Stimulated activated naive CD8-positive, alpha-beta T cell treated with anti-CD3 and anti-CD28 coated beads, Interleukin-15, amount 100 ng/mL, for 72 hours (primary cell): ENCODE results near the gene CLK2.

Experiments
- ATAC-seq: fragments of 150-1000 bp; cut with Tn5 transposase; 2 replicates; pipeline ENCODE4 v1.10.0; 2021; ENCODE audit warnings: mild to moderate bottlenecking, moderate library complexity
- DNase-seq, 2 donors: peaks; one replicate each; pipeline ENCODE4 v3.0.0; 2021 to 2022
- H3K27ac Mint-ChIP-seq, 2 donors: one replicate each; pipeline ENCODE4 v1.8.0; 2022; ENCODE audit warnings: mild to moderate bottlenecking in 2 of 2, mixed read lengths in 2 of 2, moderate library complexity in 2 of 2
- H3K27me3 Mint-ChIP-seq: one replicate; pipeline ENCODE4 v1.8.0; 2022; ENCODE audit warnings: mixed read lengths
- H3K4me1 Mint-ChIP-seq: one replicate; pipeline ENCODE4 v1.8.0; 2022; ENCODE audit warnings: mild to moderate bottlenecking, mixed read lengths
- H3K4me3 Mint-ChIP-seq, 2 donors: one replicate each; pipeline ENCODE4 v1.8.0; 2022; ENCODE audit warnings: mild to moderate bottlenecking in 2 of 2, mixed read lengths in 2 of 2, moderate library complexity in 1 of 2
- H3K9me3 Mint-ChIP-seq, 2 donors: one replicate each; pipeline ENCODE4 v1.8.0; 2022; ENCODE audit warnings: mixed read lengths in 2 of 2

The CLK2 gene

DNA sequence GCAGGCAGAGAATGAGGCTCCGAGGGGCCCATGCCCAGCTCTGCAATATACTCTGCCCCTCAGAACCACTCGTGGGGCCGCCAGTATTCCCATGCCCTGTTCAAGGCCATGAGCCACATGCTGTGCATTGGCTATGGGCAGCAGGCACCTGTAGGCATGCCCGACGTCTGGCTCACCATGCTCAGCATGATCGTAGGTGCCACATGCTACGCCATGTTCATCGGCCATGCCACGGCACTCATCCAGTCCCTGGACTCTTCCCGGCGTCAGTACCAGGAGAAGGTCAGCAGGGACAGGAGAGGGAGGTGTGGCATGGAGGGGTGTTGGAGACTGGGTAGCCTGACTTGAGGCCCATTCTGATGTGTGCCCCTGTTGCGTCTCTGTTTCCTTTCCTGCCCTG is 11.2 kb upstream of the CLK2 start:
- H3K4me1 Mint-ChIP-seq: no peaks in the 10 kb centered on the region
- ATAC-seq: no peak
- H3K27me3 Mint-ChIP-seq: no peaks in the 10 kb centered on the region
- no peak overlapping the region for H3K27ac Mint-ChIP-seq
- DNase-seq: no peak
- no peak overlapping the region for H3K4me3 Mint-ChIP-seq
- H3K9me3 Mint-ChIP-seq: no peaks in the 10 kb centered on the region

DNA sequence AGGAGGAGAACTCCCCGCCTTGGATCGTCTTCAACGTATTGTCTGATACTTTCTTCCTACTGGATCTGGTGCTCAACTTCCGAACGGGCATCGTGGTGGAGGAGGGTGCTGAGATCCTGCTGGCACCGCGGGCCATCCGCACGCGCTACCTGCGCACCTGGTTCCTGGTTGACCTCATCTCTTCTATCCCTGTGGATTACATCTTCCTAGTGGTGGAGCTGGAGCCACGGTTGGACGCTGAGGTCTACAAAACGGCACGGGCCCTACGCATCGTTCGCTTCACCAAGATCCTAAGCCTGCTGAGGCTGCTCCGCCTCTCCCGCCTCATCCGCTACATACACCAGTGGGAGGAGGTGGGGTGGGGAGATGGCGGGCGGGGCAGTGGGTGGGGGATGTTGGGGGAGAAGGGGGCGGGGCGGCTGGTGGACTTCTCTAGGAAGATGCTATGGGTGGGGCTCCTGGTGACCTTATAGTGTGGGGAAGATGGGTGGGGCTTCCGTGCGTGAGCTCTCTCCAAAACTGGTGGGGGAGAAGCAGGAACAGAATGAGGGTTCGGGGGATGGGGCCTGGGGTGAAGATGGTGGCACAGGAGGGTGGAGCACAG is 9.3 kb upstream of the CLK2 start:
- no peaks in the 10 kb centered on the region for H3K27me3 Mint-ChIP-seq
- no peak for ATAC-seq
- DNase-seq: no peak
- no peak overlapping the region for H3K4me3 Mint-ChIP-seq
- no peak overlapping the region for H3K27ac Mint-ChIP-seq
- no peaks in the 10 kb centered on the region for H3K9me3 Mint-ChIP-seq
- H3K4me1 Mint-ChIP-seq: peaks cover 10% of the 10 kb centered on the region

DNA sequence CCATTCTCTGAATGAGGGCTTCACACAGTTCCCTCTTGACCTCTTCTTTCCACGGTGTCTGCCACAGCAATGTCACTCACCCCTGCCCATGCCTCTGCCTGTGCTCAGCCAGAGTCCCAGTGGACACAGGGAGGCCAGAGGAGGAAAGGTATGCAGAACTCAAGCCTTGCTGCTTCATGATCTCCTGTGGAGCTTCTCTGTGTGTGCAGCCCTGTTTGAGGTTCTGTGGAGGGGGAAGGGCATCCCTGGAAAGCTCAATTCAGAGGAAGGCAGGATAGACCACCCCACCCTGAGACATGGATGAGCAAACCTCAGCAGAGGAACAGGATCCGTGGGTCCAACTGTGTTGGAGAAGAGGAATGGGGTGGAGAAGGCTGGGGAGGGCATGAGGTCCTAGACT is 6.0 kb upstream of the CLK2 start:
- ATAC-seq: no peak
- H3K4me3 Mint-ChIP-seq: no peak overlapping the region
- no peak overlapping the region for H3K27ac Mint-ChIP-seq
- H3K9me3 Mint-ChIP-seq: no peaks in the 10 kb centered on the region
- H3K27me3 Mint-ChIP-seq: no peaks in the 10 kb centered on the region
- peaks cover 29% of the 10 kb centered on the region for H3K4me1 Mint-ChIP-seq
- DNase-seq: no peak

DNA sequence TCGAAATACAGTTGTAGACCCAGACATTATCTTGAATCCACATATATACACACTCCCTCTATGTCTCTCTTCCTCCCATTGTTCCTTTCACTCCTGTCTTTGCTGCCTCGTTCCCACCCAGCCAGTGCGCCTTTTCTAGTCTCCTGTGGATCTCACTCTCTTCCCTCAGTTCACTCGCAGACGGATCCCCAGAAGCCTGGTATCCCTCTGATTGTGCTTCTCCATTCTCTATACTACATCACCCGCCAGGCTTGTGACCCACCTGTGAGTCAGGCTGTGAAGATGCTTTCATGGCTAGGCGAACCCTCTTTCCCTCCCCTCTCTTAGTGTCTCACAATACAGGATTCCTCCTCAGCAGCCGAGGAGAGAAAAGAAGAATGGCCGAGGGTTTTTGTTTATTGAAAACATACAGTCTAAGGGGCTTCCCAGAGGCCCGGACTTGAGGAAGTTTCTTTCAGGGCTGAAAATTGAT is 5.4 kb upstream of the CLK2 start:
- Mint-ChIP-seq H3K4me3 (peak overlapping the region in 1 of 2 donors; percentile 7), H3K27me3 (no peaks in the 10 kb centered on the region), H3K27ac (no peak overlapping the region), H3K4me1 (peaks cover 32% of the 10 kb centered on the region), H3K9me3 (no peaks in the 10 kb centered on the region)
- no peak for ATAC-seq
- no peak for DNase-seq

DNA sequence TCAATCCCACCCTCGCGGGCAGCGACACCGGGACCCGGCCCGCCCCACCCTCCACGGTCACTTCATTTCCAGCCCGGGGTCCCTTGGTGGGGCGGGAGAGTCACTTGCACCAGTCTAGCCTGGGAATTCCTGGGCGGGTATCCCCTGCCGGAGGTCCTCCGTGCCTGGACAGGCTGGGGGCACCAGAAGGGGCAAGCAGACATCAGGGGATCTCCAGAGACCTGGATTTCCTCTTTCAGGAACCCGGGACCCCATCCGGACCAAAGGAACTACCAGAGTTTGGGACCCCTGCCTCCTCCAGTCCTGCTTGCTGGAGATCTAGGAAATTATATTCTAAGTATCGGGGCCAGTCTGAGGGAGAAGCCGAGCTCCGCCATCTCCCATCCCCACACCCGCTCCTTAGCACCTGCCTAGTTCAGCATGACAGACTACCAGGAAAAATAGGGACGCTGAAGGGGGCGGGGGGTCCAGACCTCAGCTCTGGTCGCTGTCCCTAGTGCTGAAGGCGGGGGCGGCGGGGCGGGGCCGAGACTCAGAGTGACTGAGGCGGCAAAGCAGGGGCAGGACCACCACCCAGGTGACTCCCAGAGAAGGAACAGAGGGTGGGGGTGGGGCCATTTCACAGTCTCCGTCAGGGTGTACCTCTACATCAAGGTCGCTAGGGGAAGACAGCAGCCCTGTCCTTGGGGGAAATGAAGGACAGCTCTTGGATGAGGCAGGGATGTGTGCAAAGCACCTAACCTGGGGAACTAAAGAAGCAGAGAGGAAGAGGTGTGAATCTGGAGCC is 4.8 kb upstream of the CLK2 start:
- H3K27me3 Mint-ChIP-seq: no peaks in the 10 kb centered on the region
- DNase-seq (peak; percentile 63 to 64), ATAC-seq (peak; percentile 42)
- H3K4me3 Mint-ChIP-seq: peak overlapping the region; percentile 81 to 88
- no peaks in the 10 kb centered on the region for H3K9me3 Mint-ChIP-seq
- H3K4me1 Mint-ChIP-seq: peaks cover 36% of the 10 kb centered on the region
- H3K27ac Mint-ChIP-seq: no peak overlapping the region

DNA sequence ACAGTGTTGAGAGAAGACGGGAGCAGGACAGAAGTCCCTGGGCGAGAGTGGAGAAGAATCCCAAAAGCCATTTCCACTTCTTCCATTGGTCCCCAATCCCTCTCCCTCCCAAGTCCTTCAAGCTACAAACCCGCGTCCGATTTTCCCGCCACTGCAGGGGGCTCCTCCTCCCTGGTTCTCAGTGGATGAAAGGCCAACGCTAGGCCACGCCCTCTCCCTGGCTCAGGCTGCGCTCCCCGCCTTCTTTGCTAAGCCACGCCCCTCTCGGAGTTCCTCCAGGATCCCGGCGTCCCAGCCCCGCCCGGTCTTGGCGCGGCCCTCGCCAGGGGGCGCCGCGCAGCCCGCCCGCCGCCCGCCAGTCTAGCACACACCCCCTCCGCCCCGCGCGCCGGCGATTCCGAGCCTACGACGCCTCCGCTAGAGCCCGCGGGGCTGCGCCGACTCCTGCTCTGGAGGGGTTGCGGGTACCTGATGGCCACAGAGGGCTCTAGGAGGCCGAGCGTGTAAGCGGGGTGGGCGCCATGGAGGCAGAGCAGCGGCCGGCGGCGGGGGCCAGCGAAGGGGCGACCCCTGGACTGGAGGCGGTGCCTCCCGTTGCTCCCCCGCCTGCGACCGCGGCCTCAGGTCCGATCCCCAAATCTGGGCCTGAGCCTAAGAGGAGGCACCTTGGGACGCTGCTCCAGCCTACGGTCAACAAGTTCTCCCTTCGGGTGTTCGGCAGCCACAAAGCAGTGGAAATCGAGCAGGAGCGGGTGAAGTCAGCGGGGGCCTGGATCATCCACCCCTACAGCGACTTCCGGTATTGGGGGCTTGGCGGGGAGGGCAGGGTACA is 4.0 kb upstream of the CLK2 start, which contains the start of gene HCN3:
Gene HCN3 (plus strand): TSS at position 394 of the 832 bp plus-strand sequence. CDS start 128 bp downstream, at position 522.
- peak; percentile 68 for ATAC-seq
- Mint-ChIP-seq H3K4me1 (peaks cover 42% of the 10 kb centered on the region), H3K9me3 (no peaks in the 10 kb centered on the region), H3K27me3 (no peaks in the 10 kb centered on the region), H3K4me3 (peak within 1 kb of the TSS; percentile 81 to 88), H3K27ac (peak within 1 kb of the TSS in 1 of 2 donors; percentile 58)
- peak; percentile 89 to 92 for DNase-seq

DNA sequence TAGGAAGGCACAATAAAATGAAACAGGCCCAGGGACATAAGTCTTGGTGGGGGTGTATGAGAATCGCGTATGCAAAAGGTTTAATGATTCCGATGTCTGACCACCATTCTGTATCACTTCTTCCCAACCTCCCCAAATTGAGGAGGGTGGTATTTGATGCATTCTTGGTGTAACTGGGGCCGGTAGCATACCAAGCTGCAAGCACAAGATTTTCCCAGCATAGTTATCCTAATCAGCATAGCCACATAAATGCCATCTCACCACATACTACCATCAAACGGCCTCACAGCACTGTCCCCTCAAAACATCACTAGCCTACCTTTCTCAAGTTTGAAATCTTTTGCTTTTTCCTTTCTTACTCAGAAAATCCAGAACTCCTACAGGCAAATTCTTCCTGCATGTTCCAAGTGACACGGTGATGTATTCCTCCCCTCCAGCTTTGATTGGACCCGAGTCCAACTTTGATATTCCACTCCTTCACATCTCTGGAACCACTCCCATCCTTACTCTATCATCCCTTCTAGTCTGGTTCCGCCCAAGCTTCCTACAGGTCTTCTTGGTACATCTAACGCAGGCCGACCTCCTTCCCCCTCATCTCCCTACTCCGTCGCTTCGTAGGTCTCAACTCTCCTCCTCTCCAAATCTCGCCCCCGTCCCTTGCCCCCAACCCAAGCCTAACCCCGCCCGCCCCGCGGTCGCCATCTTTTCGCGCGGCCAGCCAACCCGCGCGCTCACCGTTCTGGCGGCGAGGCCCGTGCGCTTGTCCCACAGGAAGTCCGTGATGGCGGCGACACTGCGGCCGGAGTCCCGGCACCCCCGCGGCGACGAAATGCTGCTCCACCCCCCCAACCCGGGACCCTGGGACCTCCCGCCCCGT is 600 bp downstream of the CLK2 start:
- DNase-seq (no peak), ATAC-seq (peak; percentile 56)
- Mint-ChIP-seq H3K27me3 (no peaks in the 10 kb centered on the region), H3K9me3 (no peaks in the 10 kb centered on the region), H3K27ac (peak overlapping the region; percentile 81 to 90), H3K4me1 (peaks cover 49% of the 10 kb centered on the region), H3K4me3 (peak overlapping the region; percentile 86 to 92)

DNA sequence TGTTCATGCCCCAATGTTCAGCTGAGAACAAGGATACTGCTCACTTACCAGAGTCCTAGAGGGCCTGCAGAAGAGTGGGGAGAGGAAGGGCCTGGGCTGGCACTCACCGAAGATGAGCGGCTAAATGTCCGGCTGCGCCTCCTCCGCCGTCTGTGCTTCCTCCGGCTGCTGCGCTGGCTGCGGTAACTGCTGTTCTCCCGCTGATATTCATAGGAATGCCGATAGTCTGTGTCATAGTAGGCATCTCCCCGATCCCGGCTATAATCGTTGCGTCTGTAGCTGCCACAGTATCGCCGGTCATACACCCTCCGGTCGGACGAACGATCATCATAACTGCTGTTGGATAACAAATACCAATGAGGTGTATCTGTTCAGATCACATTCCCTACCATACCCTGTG is 3.9 kb downstream of the CLK2 start:
- Mint-ChIP-seq H3K27ac (no peak overlapping the region), H3K4me1 (peaks cover 30% of the 10 kb centered on the region), H3K9me3 (no peaks in the 10 kb centered on the region), H3K4me3 (no peak overlapping the region), H3K27me3 (no peaks in the 10 kb centered on the region)
- ATAC-seq (no peak), DNase-seq (no peak)

DNA sequence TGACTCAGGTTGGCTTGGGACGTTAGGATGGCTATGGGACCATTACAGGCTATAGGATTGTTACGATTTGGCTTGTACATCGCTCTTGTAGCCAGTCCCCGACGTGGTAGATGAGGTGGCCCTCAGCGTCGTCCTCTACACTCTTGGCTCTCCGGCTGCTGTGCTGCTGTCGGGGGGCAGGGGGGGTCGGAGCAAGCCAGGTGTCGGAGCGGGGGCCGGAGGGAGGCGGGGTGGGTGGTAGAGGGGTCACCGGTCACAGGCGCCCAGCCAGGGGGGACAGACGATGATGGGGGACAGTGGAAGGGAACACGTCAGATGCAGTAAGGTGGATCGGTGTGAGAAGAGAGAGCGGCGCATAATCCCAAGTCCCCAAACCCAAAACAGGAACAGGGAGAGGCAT is 4.7 kb downstream of the CLK2 start:
- H3K4me1 Mint-ChIP-seq: peaks cover 26% of the 10 kb centered on the region
- H3K9me3 Mint-ChIP-seq: no peaks in the 10 kb centered on the region
- H3K27me3 Mint-ChIP-seq: no peaks in the 10 kb centered on the region
- no peak overlapping the region for H3K27ac Mint-ChIP-seq
- no peak for ATAC-seq
- no peak for DNase-seq
- no peak overlapping the region for H3K4me3 Mint-ChIP-seq

DNA sequence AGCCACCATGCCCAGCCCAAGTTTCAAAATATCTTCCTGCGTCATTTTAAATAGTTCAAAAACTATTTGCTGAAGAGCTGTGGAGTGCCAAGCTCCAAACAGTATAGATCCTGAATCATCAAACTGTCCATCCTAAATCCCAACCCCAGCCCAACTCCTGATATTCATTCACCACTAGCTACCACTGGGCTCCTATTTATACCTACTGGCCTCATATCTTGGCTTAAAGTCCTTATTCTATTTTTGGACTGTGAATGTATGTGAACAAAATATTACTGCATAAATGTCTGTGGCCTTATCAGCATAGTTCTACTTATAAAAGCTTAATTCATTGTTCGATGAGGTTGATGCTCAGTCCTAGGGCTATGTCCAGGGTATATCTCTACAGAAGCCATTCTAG is 5.9 kb downstream of the CLK2 start:
- peaks cover 28% of the 10 kb centered on the region for H3K4me1 Mint-ChIP-seq
- ATAC-seq (no peak), DNase-seq (no peak)
- no peaks in the 10 kb centered on the region for H3K9me3 Mint-ChIP-seq
- H3K27me3 Mint-ChIP-seq: no peaks in the 10 kb centered on the region
- no peak overlapping the region for H3K27ac Mint-ChIP-seq
- no peak overlapping the region for H3K4me3 Mint-ChIP-seq

DNA sequence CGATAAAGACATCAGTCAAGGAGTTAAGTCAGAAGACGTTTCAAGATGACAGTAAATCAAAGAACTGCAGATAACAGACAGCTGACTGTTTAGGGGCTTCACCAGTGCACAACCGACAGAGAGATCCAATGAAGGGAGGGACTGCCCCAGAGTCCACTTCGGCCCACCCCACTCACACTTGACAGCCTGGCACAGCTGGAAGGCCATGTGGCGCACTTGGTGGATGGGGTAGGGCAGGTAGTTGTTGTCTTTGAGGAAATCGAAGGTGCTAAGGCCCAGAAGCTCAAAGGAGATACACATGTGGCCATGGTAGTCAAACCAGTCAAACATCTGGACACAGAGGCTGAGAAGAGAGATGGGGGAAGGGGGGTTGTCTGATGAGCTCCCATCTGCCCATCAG is 6.8 kb downstream of the CLK2 start:
- Mint-ChIP-seq H3K4me1 (peaks cover 30% of the 10 kb centered on the region), H3K4me3 (no peak overlapping the region), H3K27me3 (no peaks in the 10 kb centered on the region), H3K27ac (no peak overlapping the region), H3K9me3 (no peaks in the 10 kb centered on the region)
- DNase-seq (no peak), ATAC-seq (no peak)

DNA sequence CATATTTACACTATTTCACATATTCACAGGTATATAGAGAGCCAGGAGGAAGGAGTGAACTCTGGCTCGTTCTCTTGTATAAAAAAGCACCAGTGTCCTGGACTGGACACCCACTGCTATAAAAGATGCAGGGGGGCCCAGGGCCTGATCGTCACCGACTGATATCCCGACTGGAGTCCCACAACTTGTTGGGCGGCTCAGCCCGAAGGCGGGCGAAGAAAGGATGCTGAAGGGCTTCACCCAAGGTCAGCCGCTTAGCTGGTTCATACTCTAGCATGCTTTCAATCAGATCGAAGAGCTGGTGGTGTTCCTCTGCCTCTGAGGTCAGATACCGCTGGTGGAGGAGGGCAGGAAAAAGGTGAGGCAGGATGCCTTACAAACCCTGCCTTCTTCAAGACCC is 10.2 kb downstream of the CLK2 start:
- ATAC-seq (no peak), DNase-seq (no peak)
- H3K4me1 Mint-ChIP-seq: peaks cover 39% of the 10 kb centered on the region
- H3K4me3 Mint-ChIP-seq: no peak overlapping the region
- no peak overlapping the region for H3K27ac Mint-ChIP-seq
- H3K9me3 Mint-ChIP-seq: no peaks in the 10 kb centered on the region
- no peaks in the 10 kb centered on the region for H3K27me3 Mint-ChIP-seq

DNA sequence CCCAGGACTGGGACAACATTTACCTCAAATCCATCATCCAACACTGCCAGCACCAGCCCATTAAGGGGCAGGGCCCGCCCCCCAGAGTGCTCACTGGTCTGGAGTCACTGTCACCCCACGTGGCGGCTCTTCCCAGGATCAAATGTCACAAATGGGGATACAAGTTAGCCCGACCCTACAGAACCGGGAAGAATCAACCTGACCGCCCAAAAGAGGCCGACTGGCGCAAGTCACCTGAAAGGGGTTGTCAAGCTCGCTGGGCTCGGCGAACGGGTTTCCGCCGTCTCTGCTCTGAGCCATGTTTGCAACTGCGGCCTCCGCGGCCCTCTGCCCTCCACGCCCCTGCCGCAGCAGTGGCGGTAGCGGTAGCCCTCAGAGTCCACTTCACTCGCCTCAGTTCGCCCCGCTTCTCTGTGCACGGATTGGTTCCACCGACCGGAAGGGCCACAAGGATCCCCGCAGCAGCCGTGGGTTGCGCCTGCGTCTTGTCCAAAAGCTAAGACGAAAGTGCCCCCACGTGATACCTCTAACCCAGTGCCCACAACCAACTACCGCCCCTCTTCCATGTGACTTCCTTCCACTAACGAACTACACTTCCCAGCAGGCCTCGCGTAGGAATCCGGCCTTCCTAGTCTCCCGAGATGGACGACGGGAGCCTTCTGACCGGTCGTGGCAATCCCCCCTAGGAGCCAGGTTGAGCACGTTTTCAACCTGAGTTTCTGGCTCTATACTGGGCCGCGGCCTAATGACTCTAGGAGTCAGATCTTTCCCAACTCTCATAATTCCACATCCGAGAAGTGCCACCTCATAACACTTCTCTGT is 11.2 kb downstream of the CLK2 start, which contains the start of gene SCAMP3:
Gene SCAMP3 (minus strand): TSS at position 509 of the 822 bp plus-strand sequence. CDS start 209 bp downstream, at position 300.
- peaks cover 39% of the 10 kb centered on the region for H3K4me1 Mint-ChIP-seq
- peak within 1 kb of the TSS; percentile 97 for H3K27ac Mint-ChIP-seq
- ATAC-seq (peak; percentile 96), DNase-seq (peak; percentile 79 to 91)
- peak within 1 kb of the TSS; percentile 91 to 98 for H3K4me3 Mint-ChIP-seq
- H3K9me3 Mint-ChIP-seq: no peaks in the 10 kb centered on the region
- H3K27me3 Mint-ChIP-seq: no peaks in the 10 kb centered on the region

DNA sequence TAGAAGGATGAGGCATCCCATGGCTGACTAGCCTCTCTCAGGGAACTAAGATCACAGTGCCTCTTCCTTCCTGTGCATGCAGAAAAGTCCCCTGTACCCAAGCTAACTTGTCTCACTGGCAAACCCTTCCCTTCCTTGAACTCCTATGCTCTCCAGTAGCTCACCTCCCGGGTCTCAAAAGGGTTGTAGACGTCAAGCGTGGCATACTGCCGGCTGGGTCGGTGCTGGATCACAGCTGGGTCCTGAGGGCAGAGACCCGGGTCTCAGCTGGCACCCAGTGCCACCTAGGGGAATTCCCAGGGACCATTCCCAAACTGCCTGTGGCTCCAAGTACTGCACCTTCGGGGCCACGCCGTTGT is 11.8 kb downstream of the CLK2 start:
- peaks cover 44% of the 10 kb centered on the region for H3K4me1 Mint-ChIP-seq
- peak overlapping the region; percentile 97 for H3K27ac Mint-ChIP-seq
- peak; percentile 65 for ATAC-seq

More for the DNA sequence above, 11.8 kb downstream of the CLK2 start:
- H3K9me3 Mint-ChIP-seq: no peaks in the 10 kb centered on the region
- peak overlapping the region; percentile 91 to 98 for H3K4me3 Mint-ChIP-seq
- peak in 1 of 2 donors; percentile 40 for DNase-seq
- no peaks in the 10 kb centered on the region for H3K27me3 Mint-ChIP-seq
